ENCODE data around the gene GOLGA6L1.

GRCh38 chr15:23081271-23081670, 55.4 kb downstream of the GOLGA6L1 start:
- TF ChIP-seq, protein P1, sequence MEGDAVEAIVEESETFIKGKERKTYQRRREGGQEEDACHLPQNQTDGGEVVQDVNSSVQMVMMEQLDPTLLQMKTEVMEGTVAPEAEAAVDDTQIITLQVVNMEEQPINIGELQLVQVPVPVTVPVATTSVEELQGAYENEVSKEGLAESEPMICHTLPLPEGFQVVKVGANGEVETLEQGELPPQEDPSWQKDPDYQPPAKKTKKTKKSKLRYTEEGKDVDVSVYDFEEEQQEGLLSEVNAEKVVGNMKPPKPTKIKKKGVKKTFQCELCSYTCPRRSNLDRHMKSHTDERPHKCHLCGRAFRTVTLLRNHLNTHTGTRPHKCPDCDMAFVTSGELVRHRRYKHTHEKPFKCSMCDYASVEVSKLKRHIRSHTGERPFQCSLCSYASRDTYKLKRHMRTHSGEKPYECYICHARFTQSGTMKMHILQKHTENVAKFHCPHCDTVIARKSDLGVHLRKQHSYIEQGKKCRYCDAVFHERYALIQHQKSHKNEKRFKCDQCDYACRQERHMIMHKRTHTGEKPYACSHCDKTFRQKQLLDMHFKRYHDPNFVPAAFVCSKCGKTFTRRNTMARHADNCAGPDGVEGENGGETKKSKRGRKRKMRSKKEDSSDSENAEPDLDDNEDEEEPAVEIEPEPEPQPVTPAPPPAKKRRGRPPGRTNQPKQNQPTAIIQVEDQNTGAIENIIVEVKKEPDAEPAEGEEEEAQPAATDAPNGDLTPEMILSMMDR (conservative IDR thresholded peaks at IDR 0.05; ENCODE audit: low read depth, low read length): no peak
- TF ChIP-seq EZH2 (IDR thresholded peaks at IDR 0.05; ENCODE audit: low read length, unreplicated experiment) (no peak), EZH2phosphoT487 (IDR thresholded peaks at IDR 0.05; ENCODE audit: borderline replicate concordance, low read length) (no peak)
